Panc1 (cell line): ENCODE data around the gene EBF4. TPM values are rescaled to one million over a fixed set of nuclear protein-coding genes. Genes with fewer than 3 reads are reported as not detected.
"Not testable (repeated sequence)": the region's sequence is repeated elsewhere in the genome, so short reads cannot be mapped to it uniquely, and the experiment has no call there.

Source experiments
- ATAC-seq: fragments of 200-7000 bp; cut with Tn5 transposase; 2 replicates; pipeline ENCODE4 v1.9.1; 2020; ENCODE audit warnings: mild to moderate bottlenecking, moderate library complexity
- BruUV-seq: library from RNA; stranded (reverse); fragments of 400-500 nt; replicated peaks from 2 replicates; lab custom pipeline; 2021; lab: Mats Ljungman, UMichigan
- CTCF ChIA-PET: fragments of 300-600 bp; sonication (Branson Sonifier 250); formaldehyde crosslinking; loops from one replicate; lab custom pipeline; 2022; ENCODE audit warnings: antibody characterized with exemption; lab: Charles Lee
- POLR2A ChIA-PET: fragments of 300-600 bp; sonication (Branson Sonifier 250); formaldehyde crosslinking; loops from one replicate; lab custom pipeline; 2022; ENCODE audit warnings: antibody characterized with exemption; lab: Charles Lee
- DNase-seq: peaks from one replicate; pipeline ENCODE4 v3.0.0-alpha.2; 2010; ENCODE audit warnings: low read depth, low spot score
- H3K27ac ChIP-seq: 2 replicates; pipeline ENCODE4 v1.5.1; 2011; ENCODE audit warnings: mild to moderate bottlenecking, low read length, inconsistent platforms
- H3K27me3 ChIP-seq: fragments of 200-500 bp; sonication (Bioruptor generic); 2 replicates; pipeline ENCODE4 v1.6.0; 2014; ENCODE audit warnings: low read length, inconsistent platforms; ENCODE audit not compliant: control insufficient read depth, insufficient read depth
- H3K36me3 ChIP-seq: fragments of 200-500 bp; sonication (Bioruptor generic); 2 replicates; pipeline ENCODE4 v1.5.1; 2014; ENCODE audit warnings: inconsistent platforms, mild to moderate bottlenecking, low read length, moderate library complexity; ENCODE audit not compliant: control insufficient read depth, insufficient read depth
- H3K4me1 ChIP-seq: 2 replicates; pipeline ENCODE4 v1.5.1; 2011; ENCODE audit warnings: inconsistent platforms, mild to moderate bottlenecking, low read length, moderate library complexity; ENCODE audit not compliant: control insufficient read depth, insufficient read depth
- H3K4me3 ChIP-seq, 2 experiments: 2 replicates each; pipeline ENCODE4 v1.5.1; 2011 to 2012; ENCODE audit warnings: low read depth in 2 of 2, low read length in 2 of 2, mild to moderate bottlenecking in 2 of 2, inconsistent platforms in 1 of 2, moderate library complexity in 1 of 2
- H3K9me3 ChIP-seq: fragments of 200-500 bp; sonication (Bioruptor generic); 2 replicates; pipeline ENCODE4 v1.5.1; 2014; ENCODE audit warnings: low read depth, mild to moderate bottlenecking, inconsistent platforms, low read length, moderate library complexity; ENCODE audit not compliant: control insufficient read depth, insufficient read depth
- CTCF ChIP-seq: fragments of 450-650 bp; IDR thresholded peaks from 2 replicates; pipeline ENCODE4 v1.5.1; 2017; ENCODE audit warnings: mild to moderate bottlenecking
- POLR2AphosphoS5 ChIP-seq: IDR thresholded peaks from 2 replicates; pipeline ENCODE4 v1.6.1; 2012; ENCODE audit warnings: mild to moderate bottlenecking, low read depth, low read length, moderate library complexity
- REST ChIP-seq, 2 experiments: IDR thresholded peaks; 2 replicates each; pipeline ENCODE4 v1.6.1; 2011 to 2012; ENCODE audit warnings: low read depth in 2 of 2, control low read depth in 1 of 2, low read length in 1 of 2, mild to moderate bottlenecking in 1 of 2, moderate library complexity in 1 of 2; ENCODE audit not compliant: insufficient read depth in 1 of 2
- SIN3A ChIP-seq: IDR thresholded peaks from 2 replicates; pipeline ENCODE4 v1.6.1; 2012; ENCODE audit warnings: low read depth, mild to moderate bottlenecking, low read length, moderate library complexity, borderline replicate concordance; ENCODE audit not compliant: insufficient read depth
- TCF7L2 ChIP-seq: IDR thresholded peaks from 2 replicates; pipeline ENCODE4 v1.6.1; 2011; ENCODE audit warnings: mild to moderate bottlenecking, low read depth, low read length, inconsistent platforms
- in situ Hi-C: cut with HindIII; loops from 2 replicates; pipeline ENCODE4 v1.10.0; 2016; ENCODE audit warnings: low sequenced_read_pairs, low pct_unique_long_range_greater_than_20kb
- intact Hi-C: fragments of 100-400 bp; cut with micrococcal nuclease; formaldehyde crosslinking; loops from one replicate; pipeline ENCODE4 v1.10.0; 2022; ENCODE audit not compliant: unreplicated experiment
- total RNA-seq: library from RNA; stranded (reverse); gene quantifications from one replicate; pipeline ENCODE4 v1.2.1, GENCODE V29; 2021; ENCODE audit not compliant: unreplicated experiment

Gene EBF4
- total RNA-seq, 1 experiment from 2014 or later = 6.8 TPM

GRCh38 chr20:2695984-2696525 lies 3.5 kb downstream of the EBF4 start:
- POLR2A ChIA-PET, DNase-seq, H3K36me3 ChIP-seq, intact Hi-C loops, H3K27ac ChIP-seq, H3K4me3 ChIP-seq, BruUV-seq, ATAC-seq, H3K9me3 ChIP-seq, H3K4me1 ChIP-seq, in situ Hi-C loops, CTCF ChIA-PET, H3K27me3 ChIP-seq: not testable (repeated sequence)

- in situ Hi-C loops = no loop called here
Observed at GRCh38 chr20:2696646-2697045, 4.1 kb downstream of the EBF4 start.

More at GRCh38 chr20:2696646-2697045, 4.1 kb downstream of the EBF4 start:
- no TSS peak for BruUV-seq
- ATAC-seq = no peak
- H3K4me1 ChIP-seq = no peaks in the 10 kb centered on the region; the same call in 1 of the 2 replicates
- no peak overlapping the region for H3K27ac ChIP-seq
- H3K36me3 ChIP-seq = no peaks in the 10 kb centered on the region
- TF ChIP-seq CTCF (no peak), REST (IDR thresholded peaks at IDR 0.05; ENCODE audit: insufficient read depth in 1 of 2, low read depth in 2 of 2, low read length in 1 of 2) (no peak), TCF7L2 (no peak), SIN3A (no peak), POLR2AphosphoS5 (no peak)
- DNase-seq = no peak
- intact Hi-C loops = no loop called here
- H3K4me3 ChIP-seq = no peak overlapping the region
- H3K9me3 ChIP-seq = no peaks in the 10 kb centered on the region
- ChIA-PET POLR2A (no interaction called here), CTCF (no interaction called here)
- no peaks in the 10 kb centered on the region for H3K27me3 ChIP-seq
